CD8-positive, alpha-beta memory T cell (primary cell): ENCODE results near the gene KCND1. TPM values are rescaled to one million over a fixed set of nuclear protein-coding genes. Genes with fewer than 3 reads are reported as not detected.

ENCODE experiments used
- CTCF ChIA-PET: fragments of 350-600 bp; sonication (Branson Sonifier 250); formaldehyde crosslinking; loops from one replicate; lab custom pipeline; 2021; ENCODE audit warnings: antibody characterized with exemption; lab: Charles Lee
- POLR2A ChIA-PET: fragments of 350-600 bp; sonication (Branson Sonifier 250); formaldehyde crosslinking; loops from one replicate; lab custom pipeline; 2021; ENCODE audit warnings: antibody characterized with exemption; lab: Charles Lee
- DNase-seq, 5 donors: peaks; one replicate each; pipeline versions ENCODE4 v3.0.0 to v3.0.0-alpha.2; 2020 to 2022; ENCODE audit warnings: mixed read lengths in 1 of 5
- H3K27ac ChIP-seq: one replicate; pipeline ENCODE4 v1.7.0; 2013; ENCODE audit warnings: low read depth, mild to moderate bottlenecking, low read length, moderate library complexity
- H3K27me3 ChIP-seq: 2 replicates; pipeline ENCODE4 v1.7.0; 2013; ENCODE audit warnings: low read length, mild to moderate bottlenecking; ENCODE audit not compliant: insufficient read depth, poor library complexity, severe bottlenecking
- H3K36me3 ChIP-seq: 2 replicates; pipeline ENCODE4 v1.7.0; 2013; ENCODE audit warnings: mild to moderate bottlenecking, low read length, moderate library complexity; ENCODE audit not compliant: insufficient read depth
- H3K4me1 ChIP-seq: 2 replicates; pipeline ENCODE4 v1.7.0; 2013; ENCODE audit warnings: mild to moderate bottlenecking, low read length, moderate library complexity; ENCODE audit not compliant: insufficient read depth
- H3K4me3 ChIP-seq: 2 replicates; pipeline ENCODE4 v1.7.0; 2013; ENCODE audit warnings: mild to moderate bottlenecking, low read length
- H3K9me3 ChIP-seq: 2 replicates; pipeline ENCODE4 v1.7.0; 2013; ENCODE audit warnings: mild to moderate bottlenecking, low read length
- H3K27ac Mint-ChIP-seq, 8 donors: one replicate each; pipeline ENCODE4 v1.8.0; 2020 to 2021; ENCODE audit warnings: mixed read lengths in 8 of 8, mild to moderate bottlenecking in 6 of 8, inconsistent platforms in 3 of 8, moderate library complexity in 3 of 8
- H3K27me3 Mint-ChIP-seq, 2 donors: one replicate each; pipeline ENCODE4 v1.8.0; 2020 to 2021; ENCODE audit warnings: mixed read lengths in 2 of 2, mild to moderate bottlenecking in 1 of 2, moderate library complexity in 1 of 2
- H3K36me3 Mint-ChIP-seq, 3 donors: one replicate each; pipeline ENCODE4 v1.8.0; 2020 to 2021; ENCODE audit warnings: mixed read lengths in 3 of 3, inconsistent platforms in 1 of 3, mild to moderate bottlenecking in 1 of 3
- H3K4me1 Mint-ChIP-seq, 3 donors: one replicate each; pipeline ENCODE4 v1.8.0; 2020 to 2021; ENCODE audit warnings: mixed read lengths in 3 of 3, inconsistent platforms in 1 of 3, mild to moderate bottlenecking in 1 of 3
- H3K4me3 Mint-ChIP-seq, 7 donors: one replicate each; pipeline ENCODE4 v1.8.0; 2020 to 2021; ENCODE audit warnings: mixed read lengths in 7 of 7, mild to moderate bottlenecking in 6 of 7, moderate library complexity in 4 of 7, inconsistent platforms in 2 of 7
- H3K9me3 Mint-ChIP-seq, 5 donors: one replicate each; pipeline ENCODE4 v1.8.0; 2020 to 2022; ENCODE audit warnings: mixed read lengths in 5 of 5, mild to moderate bottlenecking in 3 of 5, moderate library complexity in 2 of 5, inconsistent platforms in 1 of 5
- polyA plus RNA-seq: library from polyadenylated mRNA; unstranded; fragments of 300-500 nt; fragmentation: Illumina TruSeq; gene quantifications from one replicate; pipeline ENCODE4 v1.2.3, GENCODE V29; 2021
- total RNA-seq, 2 experiments: library from RNA; stranded (reverse); gene quantifications; one replicate each; pipeline ENCODE4 v1.2.3, GENCODE V29; 2021

The KCND1 gene
- total and polyA plus RNA-seq, 3 experiments from 2014 or later = 0.06 to 1.1 (median 0.72) TPM

- Mint-ChIP-seq H3K27me3 (peaks cover 0 to 5% of the 10 kb centered on the region in 2 donors), H3K36me3 (peaks cover 6 to 43% (median 14%) of the 10 kb centered on the region in 3 donors), H3K27ac (peak overlapping the region; percentile 93 to 99 (median 94)), H3K4me1 (peaks cover 71 to 84% (median 78%) of the 10 kb centered on the region in 3 donors), H3K9me3 (no peaks in the 10 kb centered on the region), H3K4me3 (peak overlapping the region; percentile 74 to 93 (median 86))
- Histone ChIP-seq H3K4me3 (peak overlapping the region; percentile 34), H3K36me3 (peaks cover 8% of the 10 kb centered on the region), H3K4me1 (peaks cover 75% of the 10 kb centered on the region), H3K9me3 (no peaks in the 10 kb centered on the region), H3K27me3 (no peaks in the 10 kb centered on the region), H3K27ac (peak overlapping the region; percentile 73)
- POLR2A ChIA-PET = interaction anchor here (0.9 to 2.0 kb wide), 6 partner anchors 17 to 253 kb away, joined by 4 to 16 read pairs (median 4); partner anchors contain the start of genes OTUD5, PQBP1, TIMM17B and WAS
- CTCF ChIA-PET = interaction anchor here (1.0 to 2.7 kb wide), 12 partner anchors 10 to 288 kb away, joined by 3 to 18 read pairs (median 9); partner anchors contain the start of genes OTUD5, PQBP1, SLC35A2 and TIMM17B
- DNase-seq = no peak
Measured at GRCh38 chrX:48936429-48937053, 35.1 kb downstream of the KCND1 start.

GRCh38 chrX:48935301-48935670, 36.4 kb downstream of the KCND1 start:
- CTCF ChIA-PET = no interaction called here
- peaks cover 12% of the 10 kb centered on the region for H3K36me3 ChIP-seq
- no peaks in the 10 kb centered on the region for H3K27me3 ChIP-seq
- peak overlapping the region in 5 of 7 donors; percentile 24 to 61 (median 44) for H3K4me3 Mint-ChIP-seq
- peak overlapping the region; percentile 82 to 98 (median 92) for H3K27ac Mint-ChIP-seq
- H3K4me1 ChIP-seq = peaks cover 63% of the 10 kb centered on the region
- H3K4me1 Mint-ChIP-seq = peaks cover 63 to 73% (median 71%) of the 10 kb centered on the region in 3 donors
- H3K27ac ChIP-seq = peak overlapping the region; percentile 47
- H3K9me3 Mint-ChIP-seq = no peaks in the 10 kb centered on the region
- peaks cover 0 to 5% of the 10 kb centered on the region in 2 donors for H3K27me3 Mint-ChIP-seq
- peaks cover 11 to 45% (median 14%) of the 10 kb centered on the region in 3 donors for H3K36me3 Mint-ChIP-seq
- H3K9me3 ChIP-seq = no peaks in the 10 kb centered on the region
- H3K4me3 ChIP-seq = no peak overlapping the region
- POLR2A ChIA-PET = no interaction called here
- no peak for DNase-seq

- peaks cover 0 to 5% of the 10 kb centered on the region in 2 donors for H3K27me3 Mint-ChIP-seq
- Histone ChIP-seq H3K9me3 (no peaks in the 10 kb centered on the region), H3K36me3 (peaks cover 14% of the 10 kb centered on the region), H3K27me3 (no peaks in the 10 kb centered on the region), H3K4me1 (peaks cover 57% of the 10 kb centered on the region), H3K27ac (peak overlapping the region; percentile 47), H3K4me3 (peak overlapping the region; percentile 32)
- peaks cover 57 to 69% (median 68%) of the 10 kb centered on the region in 3 donors for H3K4me1 Mint-ChIP-seq
- H3K36me3 Mint-ChIP-seq = peaks cover 14 to 46% (median 16%) of the 10 kb centered on the region in 3 donors
- POLR2A ChIA-PET = no interaction called here
- peak overlapping the region; percentile 82 to 98 (median 92) for H3K27ac Mint-ChIP-seq
- H3K4me3 Mint-ChIP-seq = peak overlapping the region; percentile 49 to 71 (median 61)
- DNase-seq = peak in 2 of 5 donors; percentile 53 to 57
- H3K9me3 Mint-ChIP-seq = no peaks in the 10 kb centered on the region
- CTCF ChIA-PET = no interaction called here
Measured at GRCh38 chrX:48934581-48935300, 36.9 kb downstream of the KCND1 start.

GRCh38 chrX:48933757-48934156, 37.9 kb downstream of the KCND1 start:
- ChIA-PET POLR2A (interaction anchor here (0.6 kb wide), 1 partner anchor 10 kb away, joined by 3 read pairs; no protein-coding TSS in a partner anchor), CTCF (no interaction called here)
- Mint-ChIP-seq H3K4me3 (peak overlapping the region in 2 of 7 donors; percentile 26 to 59), H3K27me3 (peaks cover 0 to 3% of the 10 kb centered on the region in 2 donors), H3K36me3 (peaks cover 14 to 45% (median 16%) of the 10 kb centered on the region in 3 donors), H3K4me1 (peaks cover 48 to 59% (median 58%) of the 10 kb centered on the region in 3 donors), H3K27ac (peak overlapping the region; percentile 43 to 98 (median 92)), H3K9me3 (no peaks in the 10 kb centered on the region)
- Histone ChIP-seq H3K4me3 (no peak overlapping the region), H3K36me3 (peaks cover 14% of the 10 kb centered on the region), H3K27ac (no peak overlapping the region), H3K27me3 (no peaks in the 10 kb centered on the region), H3K9me3 (no peaks in the 10 kb centered on the region), H3K4me1 (peaks cover 47% of the 10 kb centered on the region)
- DNase-seq = no peak

GRCh38 chrX:48927736-48928382, 43.8 kb downstream of the KCND1 start:
- no peak overlapping the region for H3K27ac ChIP-seq
- H3K27me3 ChIP-seq = no peaks in the 10 kb centered on the region
- Mint-ChIP-seq H3K36me3 (peaks cover 8 to 56% (median 16%) of the 10 kb centered on the region in 3 donors), H3K4me3 (no peak overlapping the region), H3K4me1 (peaks cover 17 to 36% (median 27%) of the 10 kb centered on the region in 3 donors), H3K9me3 (no peaks in the 10 kb centered on the region), H3K27me3 (peaks cover 0 to 8% of the 10 kb centered on the region in 2 donors), H3K27ac (peak overlapping the region in 1 of 8 donors; percentile 32)
- H3K9me3 ChIP-seq = no peaks in the 10 kb centered on the region
- H3K4me3 ChIP-seq = no peak overlapping the region
- POLR2A ChIA-PET = no interaction called here
- peaks cover 9% of the 10 kb centered on the region for H3K4me1 ChIP-seq
- CTCF ChIA-PET = interaction anchor here (1.5 kb wide), 1 partner anchor 18 kb away, joined by 3 read pairs; no protein-coding TSS in a partner anchor
- DNase-seq = no peak
- H3K36me3 ChIP-seq = peaks cover 20% of the 10 kb centered on the region

- H3K4me1 ChIP-seq = peaks cover 12% of the 10 kb centered on the region
- no peaks in the 10 kb centered on the region for H3K27me3 ChIP-seq
- H3K27ac ChIP-seq = no peak overlapping the region
- peak overlapping the region in 1 of 8 donors; percentile 50 for H3K27ac Mint-ChIP-seq
- no peak overlapping the region for H3K4me3 ChIP-seq
- peaks cover 21 to 40% (median 32%) of the 10 kb centered on the region in 3 donors for H3K4me1 Mint-ChIP-seq
- H3K9me3 ChIP-seq = no peaks in the 10 kb centered on the region
- CTCF ChIA-PET = interaction anchor here (1.0 to 1.5 kb wide), 2 partner anchors 13 to 19 kb away, joined by 3 read pairs; no protein-coding TSS in a partner anchor
- DNase-seq = no peak
- no peak overlapping the region for H3K4me3 Mint-ChIP-seq
- H3K36me3 Mint-ChIP-seq = peaks cover 8 to 61% (median 16%) of the 10 kb centered on the region in 3 donors
- peaks cover 0 to 6% of the 10 kb centered on the region in 2 donors for H3K27me3 Mint-ChIP-seq
- H3K36me3 ChIP-seq = peaks cover 20% of the 10 kb centered on the region
- H3K9me3 Mint-ChIP-seq = no peaks in the 10 kb centered on the region
- POLR2A ChIA-PET = no interaction called here
Measured at GRCh38 chrX:48927123-48927522, 44.5 kb downstream of the KCND1 start.

- Mint-ChIP-seq H3K36me3 (peaks cover 0 to 59% (median 14%) of the 10 kb centered on the region in 3 donors), H3K9me3 (no peaks in the 10 kb centered on the region), H3K27me3 (peaks cover 0 to 6% of the 10 kb centered on the region in 2 donors), H3K27ac (peak overlapping the region; percentile 77 to 89 (median 84)), H3K4me1 (peaks cover 45 to 69% (median 51%) of the 10 kb centered on the region in 3 donors), H3K4me3 (peak overlapping the region in 4 of 7 donors; percentile 17 to 30 (median 20))
- ChIA-PET CTCF (no interaction called here), POLR2A (no interaction called here)
- Histone ChIP-seq H3K9me3 (no peaks in the 10 kb centered on the region), H3K4me1 (peaks cover 34% of the 10 kb centered on the region), H3K36me3 (peaks cover 14% of the 10 kb centered on the region), H3K4me3 (no peak overlapping the region), H3K27ac (no peak overlapping the region), H3K27me3 (no peaks in the 10 kb centered on the region)
- DNase-seq = no peak
Measured at GRCh38 chrX:48924270-48924669, 47.4 kb downstream of the KCND1 start.
